Smooth muscle cell of trachea (primary cell): ENCODE data around the gene ASB5. TPM values are rescaled to one million over a fixed set of nuclear protein-coding genes. Genes with fewer than 3 reads are reported as not detected.

ENCODE experiments used
- total RNA-seq: library from RNA; depleted of rRNA; stranded (reverse); fragments of >200 nt; gene quantifications from 2 replicates; pipeline ENCODE4 v1.2.1, GENCODE V29; 2014

Gene ASB5
- under 0.01 and 1.2 TPM in 2 replicates for total RNA-seq

GRCh38 chr4:176268963-176269362, at the start of gene ASB5:
Gene ASB5 (minus strand): TSS chr4:176269222. CDS start chr4:176269108, 114 bp downstream.

GRCh38 chr4:176195184-176195978, 73.6 kb downstream of the ASB5 start, which contains the start of gene SPATA4:
Gene SPATA4 (minus strand): TSS chr4:176195585. CDS start chr4:176195562, 23 bp downstream.

Other genes starting within 250 kb of the ASB5 start
- gene WDR17, start 203.4 kb downstream of the ASB5 start, total RNA-seq = 3.3 and 5.1 TPM in 2 replicates
- 0.15 and 0.17 TPM in 2 replicates for gene SPATA4, start 73.6 kb downstream of the ASB5 start, total RNA-seq
- 85.8 and 90.2 TPM in 2 replicates for gene SPCS3, start 50.7 kb upstream of the ASB5 start, total RNA-seq